ENCODE results near the gene SPRED3.

GRCh38 chr19:38385804-38386257 is 2.7 kb upstream of the SPRED3 start:
- no peak for TF ChIP-seq CTCF (IDR thresholded peaks at IDR 0.05)
- no peak for TF ChIP-seq POLR2A (IDR thresholded peaks at IDR 0.05; ENCODE audit: low read depth)
- no peak for TF ChIP-seq EP300 (IDR thresholded peaks at IDR 0.05)
- no peak for TF ChIP-seq POLR2AphosphoS5 (IDR thresholded peaks at IDR 0.05)

All from esophagus muscularis mucosa (tissue), 4 donors.